SIG-M5 treated with dmso at 0.1 percent for 504 hours (cell line): ENCODE results near the gene SLC25A30.
A peak's percentile ranks its signal among the peaks of the same experiment; 100 is the strongest.
"Not testable (repeated sequence)": the region's sequence is repeated elsewhere in the genome, so short reads cannot be mapped to it uniquely, and the experiment has no call there.

Experiments used
- DNase-seq: peaks from one replicate; lab custom pipeline; 2025; ENCODE audit not compliant: unreplicated experiment; lab: John Stamatoyannopoulos, UW

The SLC25A30 gene

GRCh38 chr13:45392811-45393210, 25.4 kb downstream of the SLC25A30 start:
- no peak for DNase-seq

- DNase-seq, result no peak
Observed at GRCh38 chr13:45391926-45392325, 26.2 kb downstream of the SLC25A30 start.

GRCh38 chr13:45391128-45391527, 27.0 kb downstream of the SLC25A30 start:
- DNase-seq, result not testable (repeated sequence)

GRCh38 chr13:45390348-45390747, 27.8 kb downstream of the SLC25A30 start:
- not testable (repeated sequence) for DNase-seq

- DNase-seq, result no peak
Observed at GRCh38 chr13:45388664-45389063, 29.5 kb downstream of the SLC25A30 start.

GRCh38 chr13:45386892-45387575, 31.1 kb downstream of the SLC25A30 start:
- DNase-seq, result not testable (repeated sequence)

- no peak for DNase-seq
Observed at GRCh38 chr13:45385907-45386553, 32.1 kb downstream of the SLC25A30 start.

- DNase-seq, result no peak
Observed at GRCh38 chr13:45385320-45385719, 32.9 kb downstream of the SLC25A30 start.

- DNase-seq, result no peak
Observed at GRCh38 chr13:45384474-45385174, 33.5 kb downstream of the SLC25A30 start.

- DNase-seq, result not testable (repeated sequence)
Observed at GRCh38 chr13:45382739-45383138, 35.4 kb downstream of the SLC25A30 start.

GRCh38 chr13:45381196-45381595, 37.0 kb downstream of the SLC25A30 start:
- DNase-seq, result no peak

- DNase-seq, result not testable (repeated sequence)
Observed at GRCh38 chr13:45380708-45381107, 37.5 kb downstream of the SLC25A30 start.

- not testable (repeated sequence) for DNase-seq
Observed at GRCh38 chr13:45379516-45379915, 38.7 kb downstream of the SLC25A30 start.

GRCh38 chr13:45378786-45379185, 39.4 kb downstream of the SLC25A30 start:
- DNase-seq, result not testable (repeated sequence)

- not testable (repeated sequence) for DNase-seq
Observed at GRCh38 chr13:45377314-45377713, 40.9 kb downstream of the SLC25A30 start.

GRCh38 chr13:45376651-45377050, 41.5 kb downstream of the SLC25A30 start:
- DNase-seq, result not testable (repeated sequence)

- DNase-seq, result no peak
Observed at GRCh38 chr13:45374917-45375316, 43.3 kb downstream of the SLC25A30 start.

GRCh38 chr13:45373162-45373547, 45.0 kb downstream of the SLC25A30 start:
- DNase-seq, result no peak

GRCh38 chr13:45372189-45373161, 45.7 kb downstream of the SLC25A30 start:
- no peak for DNase-seq

GRCh38 chr13:45370922-45371406, 47.2 kb downstream of the SLC25A30 start:
- peak; percentile 20 for DNase-seq

GRCh38 chr13:45369116-45369515, 49.1 kb downstream of the SLC25A30 start:
- no peak for DNase-seq
